Measurements from ENCODE around the gene GNG13.

The GNG13 gene

GRCh38 chr16:793414-793813 is 7.1 kb downstream of the GNG13 start:
- DNase-seq (ENCODE audit: low read depth), result no peak

DNA sequence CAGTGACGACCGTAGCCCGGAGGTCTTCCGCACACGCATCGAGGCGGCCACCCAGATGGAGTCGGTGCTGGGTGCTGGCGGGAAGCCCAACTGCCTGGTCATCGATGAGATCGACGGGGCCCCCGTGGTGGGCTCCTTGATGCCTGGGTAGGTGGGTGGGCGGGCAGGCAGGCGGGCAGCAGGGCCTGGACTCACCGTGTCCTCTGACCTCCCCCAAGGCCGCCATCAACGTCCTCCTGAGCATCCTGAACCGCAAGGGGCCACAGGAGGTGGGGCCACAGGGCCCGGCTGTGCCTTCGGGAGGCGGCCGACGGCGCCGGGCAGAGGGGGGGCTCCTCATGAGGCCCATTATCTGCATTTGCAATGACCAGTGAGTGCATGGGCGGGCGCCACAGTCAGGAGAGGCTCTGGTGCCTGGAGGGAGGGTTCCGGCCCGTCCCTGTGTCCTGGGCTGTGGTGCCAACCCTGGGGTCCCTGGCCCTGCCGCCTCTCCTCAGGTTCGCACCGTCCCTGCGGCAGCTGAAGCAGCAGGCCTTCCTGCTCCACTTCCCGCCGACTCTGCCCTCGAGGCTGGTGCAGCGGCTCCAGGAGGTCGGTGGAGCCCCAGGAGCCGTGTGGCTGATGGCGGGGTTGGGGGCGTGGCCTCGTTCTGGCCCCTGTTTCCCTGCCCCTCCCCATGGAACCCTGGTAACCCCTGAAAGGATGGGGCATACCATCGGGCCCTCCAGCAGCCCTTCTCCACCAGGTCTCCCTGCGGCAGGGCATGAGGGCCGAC is 8.1 kb downstream of the GNG13 start:
- no peak for DNase-seq (ENCODE audit: low read depth)

DNA sequence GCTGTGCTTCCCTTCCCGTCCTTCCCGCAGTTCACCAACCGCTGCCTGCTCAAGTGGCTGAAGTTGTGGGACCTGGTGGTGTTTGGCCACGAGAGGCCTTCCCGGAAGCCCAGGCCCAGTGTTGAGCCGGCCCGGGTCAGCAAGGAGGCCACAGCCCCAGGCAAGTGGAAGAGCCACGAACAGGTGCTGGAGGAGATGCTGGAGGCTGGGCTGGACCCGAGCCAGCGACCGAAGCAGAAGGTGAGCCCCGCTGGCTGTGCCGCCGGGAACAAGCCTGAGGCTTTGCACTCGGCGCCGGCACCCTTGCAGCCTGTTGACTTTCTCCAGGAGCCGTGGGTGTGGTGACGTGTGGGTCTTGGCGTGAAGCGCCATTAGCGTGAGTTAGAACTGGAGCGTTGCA is 9.4 kb downstream of the GNG13 start:
- no peak for DNase-seq (ENCODE audit: low read depth)

DNA sequence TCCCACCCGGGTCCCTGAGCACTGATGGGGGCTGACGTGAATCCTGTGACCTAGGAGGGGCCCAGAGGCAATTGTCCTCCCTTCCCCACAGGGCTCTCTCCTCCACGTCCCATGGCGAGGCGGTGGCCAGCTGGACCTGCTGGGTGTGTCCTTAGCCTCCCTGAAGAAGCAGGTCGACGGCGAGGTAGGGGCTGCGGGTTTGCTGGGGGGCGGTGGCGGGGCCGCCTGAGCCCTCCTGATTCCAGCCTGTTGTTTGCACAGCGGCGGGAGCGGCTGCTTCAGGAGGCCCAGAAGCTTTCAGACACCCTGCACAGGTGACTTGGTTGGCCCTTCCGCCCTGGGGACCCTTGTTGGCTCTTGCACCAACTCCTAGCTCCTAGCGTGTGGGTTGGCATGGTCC is 10.4 kb downstream of the GNG13 start:
- no peak for DNase-seq (ENCODE audit: low read depth)

DNA sequence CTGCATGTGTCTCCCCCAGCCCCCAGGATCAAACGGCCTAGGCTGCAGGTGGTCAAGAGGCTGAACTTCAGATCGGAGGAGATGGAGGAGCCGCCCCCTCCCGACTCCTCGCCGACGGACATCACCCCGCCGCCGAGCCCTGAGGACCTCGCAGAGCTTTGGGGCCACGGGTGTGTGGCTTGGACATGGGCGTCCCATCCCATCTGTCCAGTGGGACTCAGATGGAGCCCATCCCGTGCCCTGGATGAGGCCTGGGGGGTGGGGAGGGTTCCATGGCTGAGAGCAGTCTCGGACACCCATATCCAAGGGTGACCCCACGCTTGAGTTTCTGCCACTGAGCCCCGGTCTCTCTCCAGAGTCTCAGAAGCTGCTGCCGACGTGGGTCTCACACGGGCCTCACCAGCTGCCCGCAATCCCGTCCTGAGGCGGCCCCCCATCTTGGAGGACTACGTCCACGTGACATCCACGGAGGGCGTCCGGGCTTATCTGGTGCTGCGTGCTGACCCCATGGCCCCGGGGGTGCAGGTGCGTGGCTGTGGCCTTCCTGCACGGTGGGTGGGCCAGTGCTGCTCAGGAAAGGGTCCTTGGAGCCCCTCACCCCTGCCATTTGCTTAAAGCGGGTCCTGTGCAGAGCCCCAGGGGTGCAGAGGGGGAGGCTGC is 11.2 kb downstream of the GNG13 start:
- no peak for DNase-seq (ENCODE audit: low read depth)

GRCh38 chr16:788399-789126 is 12.0 kb downstream of the GNG13 start, which contains the start of gene CHTF18:
CHTF18 (plus strand) TSS chr16:788620; CDS start chr16:788685, 65 bp downstream.
- DNase-seq (ENCODE audit: low read depth), result peak; percentile 94

GRCh38 chr16:787978-788398 is 12.5 kb downstream of the GNG13 start, which contains the start of gene RPUSD1:
RPUSD1 (minus strand) TSS chr16:788381; CDS start chr16:787737, 644 bp downstream.
- no peak for DNase-seq (ENCODE audit: low read depth)

- DNase-seq (ENCODE audit: low read depth), result no peak
Observed at GRCh38 chr16:787321-787966, 13.1 kb downstream of the GNG13 start.

DNA sequence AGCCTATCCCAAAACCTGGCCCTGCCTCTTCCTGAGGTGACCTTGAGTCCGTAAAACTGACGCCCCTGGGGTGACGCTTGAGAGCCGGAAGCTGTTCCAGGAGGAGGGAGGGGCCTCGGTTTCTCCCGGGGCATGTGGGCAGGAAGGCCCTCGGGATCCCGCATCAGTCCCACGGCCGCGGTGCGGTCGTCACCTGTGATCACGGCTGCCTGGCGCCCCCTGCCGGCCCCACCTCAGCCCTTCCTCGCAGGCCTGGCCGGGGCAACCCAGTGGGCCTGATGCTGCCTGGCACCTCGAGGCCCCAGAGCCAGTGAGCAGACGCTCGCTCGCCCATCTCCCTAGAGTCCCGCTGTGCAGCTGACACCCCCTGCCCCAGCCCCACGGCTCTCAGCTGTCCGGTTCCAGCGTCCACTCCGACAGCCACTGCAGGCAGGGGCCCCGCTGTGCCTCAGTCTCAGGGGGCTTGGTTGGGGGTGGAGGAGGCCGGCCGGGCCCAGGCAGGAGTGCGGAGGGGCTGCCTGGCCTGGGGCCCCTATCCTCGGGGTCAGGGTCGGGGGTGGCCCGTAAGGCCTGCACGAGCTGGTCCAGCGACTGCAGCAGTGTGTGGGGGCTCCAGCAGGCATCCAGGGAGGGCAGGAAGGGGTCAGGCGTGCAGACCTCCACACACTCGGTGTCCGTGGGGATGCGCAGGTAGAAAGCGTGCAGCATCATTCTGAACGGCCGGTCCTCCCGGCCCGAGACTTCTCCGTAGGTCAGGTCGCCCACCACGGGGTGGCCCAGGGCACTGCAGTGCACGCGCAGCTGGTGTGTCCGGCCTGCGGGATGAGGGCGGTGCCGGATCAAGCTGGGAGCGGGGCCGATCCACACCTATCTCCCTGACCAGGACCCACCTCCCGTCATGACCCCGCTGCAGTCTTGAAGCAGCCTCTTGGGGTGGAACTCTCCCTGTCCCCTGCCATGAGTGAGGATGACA is 14.7 kb downstream of the GNG13 start:
- peak; percentile 49 for DNase-seq (ENCODE audit: low read depth)

DNA sequence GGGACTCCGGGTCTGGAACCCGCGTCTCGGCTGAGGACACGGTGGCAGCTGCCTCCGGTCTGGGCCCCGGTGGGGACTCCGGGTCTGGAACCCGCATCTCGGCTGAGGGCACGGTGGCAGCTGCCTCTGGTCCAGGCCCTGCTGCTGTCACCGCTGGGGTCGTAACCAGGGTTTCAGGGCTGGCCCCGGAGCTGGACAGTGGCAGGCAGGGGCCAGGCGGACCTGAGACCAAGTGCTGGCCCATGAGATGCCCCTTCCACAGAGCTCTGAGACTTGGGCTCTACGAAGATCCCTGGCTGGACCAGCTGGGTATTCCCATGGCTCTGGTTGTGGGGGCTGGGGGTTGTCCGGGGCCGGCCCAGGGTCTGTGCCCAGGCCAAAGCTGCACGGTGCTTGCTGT is 16.1 kb downstream of the GNG13 start:
- DNase-seq (ENCODE audit: low read depth), result no peak

DNA sequence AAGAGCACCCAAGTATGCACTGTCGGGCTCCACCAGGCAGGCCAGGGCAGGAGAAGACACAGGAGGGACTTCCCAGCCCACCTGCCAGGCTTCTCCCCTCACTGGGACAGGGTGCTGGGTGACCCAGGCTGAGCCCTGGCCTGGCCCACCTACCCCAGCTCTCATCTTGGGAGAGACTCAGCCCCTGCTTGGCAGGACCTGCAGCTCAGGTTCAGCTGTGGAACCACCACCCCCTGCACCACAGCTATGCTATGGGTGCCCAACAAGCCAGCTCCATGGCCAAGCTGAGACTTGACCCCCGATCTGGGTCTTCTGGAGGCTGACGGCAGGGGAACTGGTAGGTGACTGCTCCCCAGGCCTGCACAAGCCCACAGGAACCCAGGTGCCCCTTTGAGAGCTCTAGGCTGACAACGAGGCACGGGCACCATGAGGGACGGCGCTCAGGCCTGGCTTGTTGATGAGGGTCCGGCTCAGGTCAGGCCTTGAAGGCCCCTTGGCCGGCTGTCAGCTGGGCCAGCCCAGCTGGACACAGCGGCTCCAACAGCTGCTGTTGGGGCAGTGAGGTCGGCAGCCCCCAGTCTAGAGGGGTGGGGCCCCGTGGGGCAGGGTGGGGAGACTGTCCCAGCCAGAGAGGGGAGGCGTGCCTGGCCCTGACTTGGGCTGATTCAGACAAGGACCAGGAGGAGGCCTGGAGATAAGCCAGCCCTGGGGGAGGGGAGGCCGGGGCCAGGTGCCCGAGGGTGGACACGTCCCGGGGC is 17.0 kb downstream of the GNG13 start:
- DNase-seq (ENCODE audit: low read depth), result no peak

DNA sequence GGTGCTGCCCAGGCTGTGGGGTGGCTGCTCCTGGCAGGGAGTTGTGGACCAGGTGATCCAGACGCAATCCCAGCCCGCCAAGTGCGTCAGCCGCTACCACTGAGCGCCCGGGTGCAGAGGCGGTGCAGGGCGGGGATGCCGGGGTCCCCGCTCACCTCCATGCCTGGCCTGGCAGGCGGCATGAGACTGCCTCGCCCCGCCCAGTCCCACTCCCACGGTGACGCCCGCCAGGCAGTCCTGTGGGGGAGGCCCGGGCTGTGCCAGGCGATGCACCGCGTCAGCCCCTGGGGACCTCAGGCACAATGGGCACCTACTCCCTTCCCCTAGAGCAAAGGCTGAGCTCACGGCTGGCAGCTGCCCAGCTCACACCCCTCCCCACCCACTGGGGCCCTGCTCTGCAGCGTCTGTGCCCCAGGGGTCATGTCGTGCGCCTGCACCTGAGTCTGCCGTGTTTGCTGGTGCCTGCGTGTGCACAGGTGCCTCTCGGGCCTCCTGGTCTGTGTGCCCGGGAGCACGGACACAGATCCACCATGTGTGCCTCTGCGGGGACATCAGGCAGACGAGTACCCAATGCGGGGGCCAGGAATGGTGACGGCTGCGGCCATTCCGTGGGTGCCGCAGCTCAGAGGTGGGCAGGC is 17.6 kb downstream of the GNG13 start:
- DNase-seq (ENCODE audit: low read depth), result no peak

DNA sequence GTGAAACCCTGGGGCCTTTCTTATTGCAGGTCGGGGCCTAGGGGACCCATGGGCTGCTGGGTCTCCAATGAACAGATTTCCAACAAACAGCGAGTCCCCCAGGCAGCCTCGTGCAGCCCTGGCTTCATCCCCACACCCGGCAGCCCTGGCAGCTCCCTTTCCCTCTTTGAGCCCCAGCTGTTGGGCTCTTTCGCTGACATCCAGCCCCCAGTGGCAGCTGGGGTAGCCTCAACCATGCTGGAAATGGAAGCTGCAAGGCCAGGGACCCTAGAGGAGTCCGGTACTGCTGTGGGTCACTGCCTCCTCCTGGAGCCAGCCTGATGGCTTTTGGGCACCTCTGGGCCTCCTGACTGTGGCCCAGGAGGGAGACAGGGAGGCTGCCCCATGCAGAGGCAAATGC is 18.3 kb downstream of the GNG13 start:
- DNase-seq (ENCODE audit: low read depth), result no peak

GRCh38 chr16:781346-782010 is 19.1 kb downstream of the GNG13 start:
- DNase-seq (ENCODE audit: low read depth), result no peak

GRCh38 chr16:780296-780695 is 20.2 kb downstream of the GNG13 start:
- no peak for DNase-seq (ENCODE audit: low read depth)

- DNase-seq (ENCODE audit: low read depth), result no peak
Observed at GRCh38 chr16:779561-779960, 21.0 kb downstream of the GNG13 start.

- no peak for DNase-seq (ENCODE audit: low read depth)
Observed at GRCh38 chr16:778909-779527, 21.5 kb downstream of the GNG13 start.

- DNase-seq (ENCODE audit: low read depth), result no peak
Observed at GRCh38 chr16:778447-778846, 22.1 kb downstream of the GNG13 start.

GRCh38 chr16:777826-778225 is 22.7 kb downstream of the GNG13 start:
- DNase-seq (ENCODE audit: low read depth), result no peak
